HepG2 (cell line): Measurements from ENCODE around the gene RSPH9. TPM values are rescaled to one million over a fixed set of nuclear protein-coding genes. Genes with fewer than 3 reads are reported as not detected.
A peak's percentile ranks its signal among the peaks of the same experiment; 100 is the strongest.

Experiments
- CHCHD3 ChIP-seq: sonication (generic); formaldehyde crosslinking; IDR thresholded peaks from 2 replicates; pipeline ENCODE4 v1.8.0; 2022; ENCODE audit warnings: mild to moderate bottlenecking, missing genetic modification reagents, moderate library complexity
- ELF1 ChIP-seq: sonication (generic); formaldehyde crosslinking; IDR thresholded peaks from 2 replicates; pipeline ENCODE4 v1.4.0; 2020; ENCODE audit warnings: missing genetic modification reagents
- ELF4 ChIP-seq: sonication (generic); formaldehyde crosslinking; IDR thresholded peaks from 2 replicates; pipeline ENCODE4 v1.5.0; 2020; ENCODE audit warnings: missing genetic modification reagents, mild to moderate bottlenecking, moderate library complexity, borderline replicate concordance
- FOXA1 ChIP-seq, 2 experiments: fragments of 450-650 bp in 1 of 2; sonication (generic) in 1 of 2; formaldehyde crosslinking in 1 of 2; IDR thresholded peaks; 2 replicates each; pipeline versions ENCODE4 v1.4.0 to v1.6.1; 2016 to 2020; ENCODE audit warnings: missing genetic modification reagents in 1 of 2
- GABPB1 ChIP-seq: IDR thresholded peaks from 2 replicates; pipeline ENCODE4 v1.6.1; 2016; ENCODE audit warnings: mild to moderate bottlenecking, missing genetic modification reagents, moderate library complexity, missing compliant biosample characterization
- GFI1 ChIP-seq: sonication (generic); formaldehyde crosslinking; IDR thresholded peaks from 2 replicates; pipeline ENCODE4 v1.5.0; 2020; ENCODE audit warnings: missing genetic modification reagents, mild to moderate bottlenecking, borderline replicate concordance
- IRF2 ChIP-seq: IDR thresholded peaks from 2 replicates; pipeline ENCODE4 v1.6.1; 2018; ENCODE audit warnings: missing genetic modification reagents, missing compliant biosample characterization
- MTA1 ChIP-seq: sonication (generic); formaldehyde crosslinking; IDR thresholded peaks from 2 replicates; pipeline ENCODE4 v1.4.0; 2020; ENCODE audit warnings: missing genetic modification reagents, mild to moderate bottlenecking, borderline replicate concordance
- NR1H2 ChIP-seq: sonication (generic); formaldehyde crosslinking; IDR thresholded peaks from 2 replicates; pipeline ENCODE4 v1.8.1; 2022; ENCODE audit warnings: low read depth, missing genetic modification reagents, borderline replicate concordance
- RBM22 ChIP-seq: fragments of 200-400 bp; formaldehyde crosslinking; optimal IDR thresholded peaks from 2 replicates; pipeline ENCODE3; 2017; ENCODE audit warnings: mild to moderate bottlenecking, low read length, moderate library complexity
- SP5 ChIP-seq: IDR thresholded peaks from 2 replicates; pipeline ENCODE4 v1.6.1; 2016; ENCODE audit warnings: low read depth, borderline replicate concordance
- SRSF1 ChIP-seq: fragments of 200-400 bp; formaldehyde crosslinking; optimal IDR thresholded peaks from 2 replicates; pipeline ENCODE3; 2017; ENCODE audit warnings: mild to moderate bottlenecking, low read depth, low read length, moderate library complexity
- TOE1 ChIP-seq: sonication (generic); formaldehyde crosslinking; IDR thresholded peaks from 2 replicates; pipeline ENCODE4 v1.4.0; 2020; ENCODE audit warnings: mild to moderate bottlenecking, missing genetic modification reagents
- ZFP37 ChIP-seq: sonication (generic); formaldehyde crosslinking; IDR thresholded peaks from 2 replicates; pipeline ENCODE4 v1.4.0; 2020; ENCODE audit warnings: missing genetic modification reagents, borderline replicate concordance
- ZNF225 ChIP-seq: sonication (generic); formaldehyde crosslinking; IDR thresholded peaks from 2 replicates; pipeline ENCODE4 v1.4.0; 2020; ENCODE audit warnings: mild to moderate bottlenecking, missing genetic modification reagents
- ZNF3 ChIP-seq: IDR thresholded peaks from 2 replicates; pipeline ENCODE4 v1.7.0; 2017; ENCODE audit warnings: inconsistent platforms
- ZNF331 ChIP-seq: sonication (generic); formaldehyde crosslinking; IDR thresholded peaks from 2 replicates; pipeline ENCODE4 v1.4.0; 2020; ENCODE audit warnings: missing genetic modification reagents
- ZNF660 ChIP-seq: sonication (generic); formaldehyde crosslinking; IDR thresholded peaks from 2 replicates; pipeline ENCODE4 v1.5.1; 2020; ENCODE audit warnings: mild to moderate bottlenecking, low read depth, missing genetic modification reagents, borderline replicate concordance
- ZSCAN25 ChIP-seq: sonication (generic); formaldehyde crosslinking; IDR thresholded peaks from 2 replicates; pipeline ENCODE4 v1.8.0; 2022; ENCODE audit warnings: mild to moderate bottlenecking, missing genetic modification reagents
- polyA plus RNA-seq, 8 experiments: library from polyadenylated mRNA; depleted of rRNA in 3 of 8; stranded (reverse) in 7 of 8; unstranded in 1 of 8; fragments of >200 nt; fragmentation: Illumina TruSeq in 4 of 8; extraction: Trizol in 4 of 8; gene quantifications; 2 replicates each; pipeline versions ENCODE4 v1.2.1 to v1.2.3, GENCODE V29; 2011 to 2016; ENCODE audit warnings: low read depth in 4 of 8, missing spikeins in 1 of 8, mixed read lengths in 1 of 8; ENCODE audit not compliant: insufficient read depth in 1 of 8
- total RNA-seq, 5 experiments: library from RNA; depleted of rRNA; stranded (reverse); fragments of >200 nt; fragmentation: Illumina TruSeq; extraction: Trizol; gene quantifications; 2 replicates each; pipeline ENCODE4 v1.2.3, GENCODE V29; 2016; ENCODE audit warnings: low read depth in 1 of 5
- TF ChIP-seq, protein P1 (sequence below): IDR thresholded peaks from 2 replicates; pipeline ENCODE4 v1.6.1; 2016; ENCODE audit warnings: low read depth, control low read depth
- TF ChIP-seq, protein P2 (sequence below): sonication (generic); formaldehyde crosslinking; IDR thresholded peaks from 2 replicates; pipeline ENCODE4 v1.4.0; 2020; ENCODE audit warnings: missing genetic modification reagents
- TF ChIP-seq, protein P3 (sequence below): sonication (generic); formaldehyde crosslinking; IDR thresholded peaks from 2 replicates; pipeline ENCODE4 v1.5.1; 2020; ENCODE audit warnings: mild to moderate bottlenecking, moderate library complexity, missing genetic modification reagents
- TF ChIP-seq, protein P4 (sequence below): IDR thresholded peaks from 2 replicates; pipeline ENCODE4 v1.6.1; 2016; ENCODE audit warnings: missing compliant biosample characterization, missing genetic modification reagents, borderline replicate concordance

The RSPH9 gene
- total and polyA plus RNA-seq, 2 of the 13 experiments (the other 11 are each of a cell fraction or from before 2014, with no cell fraction given) = 0.04 TPM; not detected in 1

DNA sequence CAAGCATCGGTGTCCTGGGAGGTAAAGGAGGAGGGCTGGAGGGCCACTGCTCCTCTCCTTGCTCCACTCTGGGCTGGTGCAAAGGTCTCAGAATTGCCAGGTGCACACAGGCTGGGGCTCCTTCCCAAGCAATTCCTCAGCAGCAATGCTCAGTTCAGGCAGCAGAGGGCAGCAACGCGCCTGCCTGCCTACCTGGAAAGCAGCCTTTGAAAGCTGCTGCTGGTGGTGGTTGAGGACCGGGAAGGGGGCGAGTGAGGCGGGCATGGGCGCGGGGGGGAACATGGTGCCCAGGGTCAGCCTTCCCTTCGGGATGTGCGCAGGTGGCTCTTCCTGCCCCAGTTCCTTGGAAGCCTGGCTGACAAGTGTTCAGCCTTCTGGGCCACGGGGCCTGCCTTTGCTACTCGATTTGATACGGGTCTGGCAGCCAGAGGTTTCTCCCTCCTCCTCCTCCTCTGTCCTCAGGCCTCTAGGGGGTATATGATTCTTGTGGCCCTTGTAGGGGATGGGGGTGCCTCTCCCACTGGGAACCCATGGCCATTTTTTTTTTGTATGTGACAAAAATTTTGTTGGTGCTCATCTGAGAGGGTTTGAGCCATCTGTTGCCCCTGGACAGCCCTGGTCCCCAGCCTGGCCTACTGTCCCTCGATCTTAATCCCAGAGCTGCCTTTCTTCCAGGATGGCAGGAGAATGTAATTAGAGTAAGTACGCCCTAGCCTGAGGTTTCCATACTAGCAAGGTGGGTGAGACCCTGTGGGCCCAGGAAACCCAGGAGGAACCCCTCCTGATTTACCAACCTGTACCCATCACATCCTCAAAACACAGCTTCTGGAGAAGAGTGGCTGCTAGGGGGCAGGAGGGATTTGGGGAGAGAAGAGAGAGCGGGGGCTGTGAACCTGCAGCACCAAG lies 22.7 kb downstream of the RSPH9 start (continued):
- TF ChIP-seq FOXA1 (IDR thresholded peaks at IDR 0.05) (no peak), FOXA1 (CRISPR knock-in tag; IDR thresholded peaks at IDR 0.05) (peak; percentile 26; the same call in 1 of the 2 replicates), ZSCAN25 (peak; percentile 97), RBM22 (peak; percentile 58), ZNF3 (CRISPR knock-in tag) (no peak), ZNF660 (no peak), GFI1 (CRISPR knock-in tag) (peak; percentile 47; the same call in 1 of the 2 replicates), IRF2 (CRISPR knock-in tag) (peak; percentile 77), CHCHD3 (CRISPR knock-in tag) (no peak), ZNF225 (CRISPR knock-in tag) (peak; percentile 67; the same call in 1 of the 2 replicates), ELF4 (CRISPR knock-in tag) (no peak), TOE1 (CRISPR knock-in tag) (no peak), ZFP37 (CRISPR knock-in tag) (peak; percentile 43; the same call in 1 of the 2 replicates), ELF1 (CRISPR knock-in tag) (peak; percentile 39; the same call in 1 of the 2 replicates), GABPB1 (CRISPR knock-in tag) (peak; percentile 51; the same call in 1 of the 2 replicates), SRSF1 (peak; percentile 30), SP5 (0 out of 2 replicates have a peak, but pooled peaks have one; percentile 50), ZNF331 (peak; percentile 86; the same call in 1 of the 2 replicates), NR1H2 (CRISPR knock-in tag) (no peak), MTA1 (CRISPR knock-in tag) (peak; percentile 76; the same call in 1 of the 2 replicates)
- TF ChIP-seq, protein P1, sequence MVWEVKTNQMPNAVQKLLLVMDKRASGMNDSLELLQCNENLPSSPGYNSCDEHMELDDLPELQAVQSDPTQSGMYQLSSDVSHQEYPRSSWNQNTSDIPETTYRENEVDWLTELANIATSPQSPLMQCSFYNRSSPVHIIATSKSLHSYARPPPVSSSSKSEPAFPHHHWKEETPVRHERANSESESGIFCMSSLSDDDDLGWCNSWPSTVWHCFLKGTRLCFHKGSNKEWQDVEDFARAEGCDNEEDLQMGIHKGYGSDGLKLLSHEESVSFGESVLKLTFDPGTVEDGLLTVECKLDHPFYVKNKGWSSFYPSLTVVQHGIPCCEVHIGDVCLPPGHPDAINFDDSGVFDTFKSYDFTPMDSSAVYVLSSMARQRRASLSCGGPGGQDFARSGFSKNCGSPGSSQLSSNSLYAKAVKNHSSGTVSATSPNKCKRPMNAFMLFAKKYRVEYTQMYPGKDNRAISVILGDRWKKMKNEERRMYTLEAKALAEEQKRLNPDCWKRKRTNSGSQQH = peak; percentile 78; the same call in 1 of the 2 replicates
- TF ChIP-seq, protein P2, sequence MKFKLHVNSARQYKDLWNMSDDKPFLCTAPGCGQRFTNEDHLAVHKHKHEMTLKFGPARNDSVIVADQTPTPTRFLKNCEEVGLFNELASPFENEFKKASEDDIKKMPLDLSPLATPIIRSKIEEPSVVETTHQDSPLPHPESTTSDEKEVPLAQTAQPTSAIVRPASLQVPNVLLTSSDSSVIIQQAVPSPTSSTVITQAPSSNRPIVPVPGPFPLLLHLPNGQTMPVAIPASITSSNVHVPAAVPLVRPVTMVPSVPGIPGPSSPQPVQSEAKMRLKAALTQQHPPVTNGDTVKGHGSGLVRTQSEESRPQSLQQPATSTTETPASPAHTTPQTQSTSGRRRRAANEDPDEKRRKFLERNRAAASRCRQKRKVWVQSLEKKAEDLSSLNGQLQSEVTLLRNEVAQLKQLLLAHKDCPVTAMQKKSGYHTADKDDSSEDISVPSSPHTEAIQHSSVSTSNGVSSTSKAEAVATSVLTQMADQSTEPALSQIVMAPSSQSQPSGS (CRISPR knock-in tag) = no peak
- TF ChIP-seq, protein P3, sequence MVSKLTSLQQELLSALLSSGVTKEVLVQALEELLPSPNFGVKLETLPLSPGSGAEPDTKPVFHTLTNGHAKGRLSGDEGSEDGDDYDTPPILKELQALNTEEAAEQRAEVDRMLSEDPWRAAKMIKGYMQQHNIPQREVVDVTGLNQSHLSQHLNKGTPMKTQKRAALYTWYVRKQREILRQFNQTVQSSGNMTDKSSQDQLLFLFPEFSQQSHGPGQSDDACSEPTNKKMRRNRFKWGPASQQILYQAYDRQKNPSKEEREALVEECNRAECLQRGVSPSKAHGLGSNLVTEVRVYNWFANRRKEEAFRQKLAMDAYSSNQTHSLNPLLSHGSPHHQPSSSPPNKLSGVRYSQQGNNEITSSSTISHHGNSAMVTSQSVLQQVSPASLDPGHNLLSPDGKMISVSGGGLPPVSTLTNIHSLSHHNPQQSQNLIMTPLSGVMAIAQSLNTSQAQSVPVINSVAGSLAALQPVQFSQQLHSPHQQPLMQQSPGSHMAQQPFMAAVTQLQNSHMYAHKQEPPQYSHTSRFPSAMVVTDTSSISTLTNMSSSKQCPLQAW = peak; percentile 90
- TF ChIP-seq, protein P4, sequence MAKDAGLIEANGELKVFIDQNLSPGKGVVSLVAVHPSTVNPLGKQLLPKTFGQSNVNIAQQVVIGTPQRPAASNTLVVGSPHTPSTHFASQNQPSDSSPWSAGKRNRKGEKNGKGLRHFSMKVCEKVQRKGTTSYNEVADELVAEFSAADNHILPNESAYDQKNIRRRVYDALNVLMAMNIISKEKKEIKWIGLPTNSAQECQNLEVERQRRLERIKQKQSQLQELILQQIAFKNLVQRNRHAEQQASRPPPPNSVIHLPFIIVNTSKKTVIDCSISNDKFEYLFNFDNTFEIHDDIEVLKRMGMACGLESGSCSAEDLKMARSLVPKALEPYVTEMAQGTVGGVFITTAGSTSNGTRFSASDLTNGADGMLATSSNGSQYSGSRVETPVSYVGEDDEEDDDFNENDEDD (CRISPR knock-in tag) = peak; percentile 9; the same call in 1 of the 2 replicates
